Neural crest cell (in vitro differentiated cells): ENCODE results near the gene TEX264. TPM values are rescaled to one million over a fixed set of nuclear protein-coding genes. Genes with fewer than 3 reads are reported as not detected.

Experiments
- DNase-seq: peaks from one replicate; pipeline ENCODE4 v3.0.0; 2021; ENCODE audit warnings: low read depth, mixed read lengths, low spot score
- H3K27ac Mint-ChIP-seq: one replicate; pipeline ENCODE4 v1.8.0; 2021; ENCODE audit warnings: mild to moderate bottlenecking, mixed read lengths; ENCODE audit not compliant: unreplicated experiment
- H3K27me3 Mint-ChIP-seq: 2 replicates; pipeline ENCODE4 v1.8.0; 2021; ENCODE audit warnings: low read depth, mild to moderate bottlenecking, mixed read lengths
- H3K36me3 Mint-ChIP-seq: 2 replicates; pipeline ENCODE4 v1.8.0; 2021; ENCODE audit warnings: low read depth, mild to moderate bottlenecking, mixed read lengths
- H3K4me1 Mint-ChIP-seq: 2 replicates; pipeline ENCODE4 v1.8.0; 2021; ENCODE audit warnings: mixed read lengths
- H3K4me3 Mint-ChIP-seq: one replicate; pipeline ENCODE4 v1.8.0; 2021; ENCODE audit warnings: mild to moderate bottlenecking, mixed read lengths
- H3K9me3 Mint-ChIP-seq: 2 replicates; pipeline ENCODE4 v1.8.0; 2021; ENCODE audit warnings: mixed read lengths
- total RNA-seq: library from RNA; stranded (reverse); gene quantifications from 2 replicates; pipeline ENCODE4 v1.2.1, GENCODE V29; 2021
- TF ChIP-seq, protein P1 (sequence below): fragments of 200-600 bp; sonication (generic); conservative IDR thresholded peaks from 2 replicates; pipeline ENCODE4 v1.5.0; 2021; ENCODE audit warnings: antibody characterized with exemption, mild to moderate bottlenecking

TEX264 gene
- total RNA-seq, 1 donor from 2014 or later: 23.2 TPM

DNA sequence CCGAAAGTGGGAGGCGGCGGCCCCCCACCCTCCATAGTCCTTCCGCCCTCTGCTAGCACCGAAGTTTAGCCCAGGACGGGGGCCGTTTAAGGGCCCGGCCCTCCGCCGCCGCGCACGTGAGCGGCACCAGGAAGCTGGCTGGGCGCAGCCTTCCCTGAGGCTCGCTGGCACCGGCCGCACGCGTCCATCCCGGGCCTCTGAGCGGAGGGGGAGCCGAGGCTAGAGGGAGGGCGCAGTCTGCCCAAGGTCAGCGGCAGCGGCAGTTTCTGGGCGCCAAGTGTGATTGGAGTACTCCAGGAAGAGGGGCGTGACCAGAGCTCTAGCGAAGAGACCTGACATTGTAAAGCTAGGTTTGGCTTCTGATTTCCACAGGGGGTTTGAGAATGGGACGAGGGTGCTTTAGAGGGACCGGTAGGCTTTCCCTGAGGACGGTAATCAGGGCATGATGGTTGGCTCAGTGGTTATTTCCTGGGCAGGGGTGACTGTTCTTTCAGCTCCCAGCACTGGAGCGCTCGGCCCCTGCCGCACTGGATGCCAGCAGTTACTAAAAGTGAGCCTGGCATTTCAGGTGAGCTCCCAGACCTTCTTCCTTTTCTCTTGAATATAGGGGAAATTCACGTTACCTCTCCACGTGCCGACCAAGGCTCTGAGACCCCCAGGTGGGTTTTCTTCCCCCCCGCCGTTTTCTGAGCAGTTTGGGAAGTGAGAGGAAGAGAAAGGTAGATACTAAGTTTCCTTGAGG lies 853 bp downstream of the TEX264 start:
- H3K4me1 Mint-ChIP-seq: peaks cover 42% of the 10 kb centered on the region

DNA sequence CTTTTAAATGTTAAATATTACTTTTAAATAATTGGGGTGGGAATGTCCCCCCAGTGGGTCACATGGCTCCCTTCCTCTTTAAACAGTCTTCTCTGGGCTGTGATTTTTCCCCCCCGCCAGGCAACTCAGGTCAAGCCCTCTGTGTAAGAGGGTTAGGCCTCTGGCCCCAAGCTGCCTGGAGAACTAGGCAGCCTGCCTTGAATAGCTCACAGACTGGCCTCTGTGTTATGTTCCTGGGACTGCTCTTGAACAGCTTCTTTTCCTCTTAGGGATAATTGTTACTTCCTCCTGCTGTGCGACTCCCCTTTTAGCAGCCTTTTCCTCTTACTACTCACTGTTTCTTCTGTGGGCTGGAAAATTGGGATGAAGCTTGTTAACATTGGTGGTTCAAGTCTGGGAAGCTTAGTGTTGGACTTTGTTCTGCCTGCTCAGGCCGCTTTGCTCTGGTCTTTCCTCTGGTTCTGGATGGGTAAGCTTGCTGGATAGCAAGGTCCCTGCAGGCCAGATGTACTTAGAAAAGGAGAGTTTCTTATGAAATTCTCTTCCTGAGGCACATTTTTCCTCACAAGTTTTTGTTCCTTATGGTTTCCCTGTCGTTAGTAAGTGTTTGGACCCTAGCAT lies 2.2 kb downstream of the TEX264 start:
- peaks cover 42% of the 10 kb centered on the region for H3K4me1 Mint-ChIP-seq

More for the DNA sequence above, 853 bp downstream of the TEX264 start:
- Mint-ChIP-seq H3K27me3 (peaks cover 2% of the 10 kb centered on the region), H3K27ac (peak overlapping the region; percentile 35), H3K9me3 (no peaks in the 10 kb centered on the region), H3K4me3 (peak overlapping the region; percentile 86), H3K36me3 (peaks cover 6% of the 10 kb centered on the region)
- peak; percentile 48 for DNase-seq
- TF ChIP-seq, protein P1, sequence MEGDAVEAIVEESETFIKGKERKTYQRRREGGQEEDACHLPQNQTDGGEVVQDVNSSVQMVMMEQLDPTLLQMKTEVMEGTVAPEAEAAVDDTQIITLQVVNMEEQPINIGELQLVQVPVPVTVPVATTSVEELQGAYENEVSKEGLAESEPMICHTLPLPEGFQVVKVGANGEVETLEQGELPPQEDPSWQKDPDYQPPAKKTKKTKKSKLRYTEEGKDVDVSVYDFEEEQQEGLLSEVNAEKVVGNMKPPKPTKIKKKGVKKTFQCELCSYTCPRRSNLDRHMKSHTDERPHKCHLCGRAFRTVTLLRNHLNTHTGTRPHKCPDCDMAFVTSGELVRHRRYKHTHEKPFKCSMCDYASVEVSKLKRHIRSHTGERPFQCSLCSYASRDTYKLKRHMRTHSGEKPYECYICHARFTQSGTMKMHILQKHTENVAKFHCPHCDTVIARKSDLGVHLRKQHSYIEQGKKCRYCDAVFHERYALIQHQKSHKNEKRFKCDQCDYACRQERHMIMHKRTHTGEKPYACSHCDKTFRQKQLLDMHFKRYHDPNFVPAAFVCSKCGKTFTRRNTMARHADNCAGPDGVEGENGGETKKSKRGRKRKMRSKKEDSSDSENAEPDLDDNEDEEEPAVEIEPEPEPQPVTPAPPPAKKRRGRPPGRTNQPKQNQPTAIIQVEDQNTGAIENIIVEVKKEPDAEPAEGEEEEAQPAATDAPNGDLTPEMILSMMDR: no peak

DNA sequence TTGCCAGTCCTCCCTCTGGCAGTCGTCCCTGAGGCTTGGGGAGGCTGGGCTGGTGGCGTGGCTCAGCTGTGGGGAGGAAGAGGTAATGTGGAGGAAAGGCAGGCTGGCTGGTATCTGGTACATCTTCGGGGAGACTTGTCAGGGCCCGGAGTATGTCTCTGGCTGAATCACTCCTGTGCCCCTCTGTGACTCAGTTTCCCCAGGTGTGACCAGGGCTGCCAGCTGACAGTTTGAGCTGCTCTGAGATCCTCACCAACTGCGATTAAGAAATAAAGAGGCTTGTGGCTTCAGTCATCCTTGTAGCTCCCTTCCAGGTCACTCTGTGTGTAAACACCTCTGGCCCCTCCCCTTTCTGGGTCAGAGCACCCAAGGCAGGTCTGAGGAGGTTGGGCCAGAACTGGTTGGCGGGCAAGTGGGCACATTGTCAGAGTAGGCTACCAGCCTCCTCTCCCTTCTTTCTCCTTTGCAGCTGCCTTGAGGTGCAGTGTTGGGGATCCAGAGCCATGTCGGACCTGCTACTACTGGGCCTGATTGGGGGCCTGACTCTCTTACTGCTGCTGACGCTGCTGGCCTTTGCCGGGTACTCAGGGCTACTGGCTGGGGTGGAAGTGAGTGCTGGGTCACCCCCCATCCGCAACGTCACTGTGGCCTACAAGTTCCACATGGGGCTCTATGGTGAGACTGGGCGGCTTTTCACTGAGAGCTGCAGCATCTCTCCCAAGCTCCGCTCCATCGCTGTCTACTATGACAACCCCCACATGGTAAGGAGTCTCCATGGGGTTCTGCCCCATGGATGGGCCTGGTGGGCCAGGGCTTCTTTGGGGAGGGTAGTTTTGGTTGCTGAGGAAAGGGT lies 3.0 kb downstream of the TEX264 start:
- H3K27me3 Mint-ChIP-seq: peaks cover 2% of the 10 kb centered on the region
- DNase-seq: no peak
- peaks cover 36% of the 10 kb centered on the region for H3K4me1 Mint-ChIP-seq
- TF ChIP-seq, protein P1: no peak
- peak overlapping the region; percentile 86 for H3K4me3 Mint-ChIP-seq
- no peaks in the 10 kb centered on the region for H3K9me3 Mint-ChIP-seq
- H3K36me3 Mint-ChIP-seq: peaks cover 6% of the 10 kb centered on the region
- peak overlapping the region; percentile 40 for H3K27ac Mint-ChIP-seq

More for the DNA sequence above, 2.2 kb downstream of the TEX264 start:
- TF ChIP-seq, protein P1: no peak
- Mint-ChIP-seq H3K36me3 (peaks cover 6% of the 10 kb centered on the region), H3K27ac (peak overlapping the region; percentile 40), H3K4me3 (peak overlapping the region; percentile 86), H3K9me3 (no peaks in the 10 kb centered on the region), H3K27me3 (peaks cover 2% of the 10 kb centered on the region)
- no peak for DNase-seq

DNA sequence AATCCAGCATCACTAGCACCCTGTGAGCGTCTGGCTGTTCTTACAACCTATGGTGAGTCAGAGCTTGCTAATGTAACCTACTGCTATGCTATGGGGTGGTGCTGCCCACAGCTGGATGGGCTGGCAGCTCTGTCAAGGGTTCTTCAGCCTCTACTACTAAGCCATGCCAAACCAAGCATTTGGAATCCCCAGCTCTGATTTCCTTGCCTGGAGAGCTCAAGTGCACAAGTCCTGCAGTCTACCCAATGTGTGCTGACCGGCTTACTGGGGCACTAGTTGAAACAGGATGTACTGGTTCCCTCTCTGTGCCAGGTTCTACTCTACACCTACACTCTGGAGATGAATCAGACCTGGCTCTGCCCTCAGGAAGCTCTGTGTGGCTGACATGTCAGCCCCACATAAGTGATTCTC lies 4.2 kb downstream of the TEX264 start:
- Mint-ChIP-seq H3K27me3 (no peaks in the 10 kb centered on the region), H3K36me3 (peaks cover 6% of the 10 kb centered on the region), H3K4me3 (peak overlapping the region; percentile 86), H3K9me3 (no peaks in the 10 kb centered on the region), H3K27ac (no peak overlapping the region), H3K4me1 (peaks cover 30% of the 10 kb centered on the region)
- DNase-seq: no peak
- TF ChIP-seq, protein P1: no peak

DNA sequence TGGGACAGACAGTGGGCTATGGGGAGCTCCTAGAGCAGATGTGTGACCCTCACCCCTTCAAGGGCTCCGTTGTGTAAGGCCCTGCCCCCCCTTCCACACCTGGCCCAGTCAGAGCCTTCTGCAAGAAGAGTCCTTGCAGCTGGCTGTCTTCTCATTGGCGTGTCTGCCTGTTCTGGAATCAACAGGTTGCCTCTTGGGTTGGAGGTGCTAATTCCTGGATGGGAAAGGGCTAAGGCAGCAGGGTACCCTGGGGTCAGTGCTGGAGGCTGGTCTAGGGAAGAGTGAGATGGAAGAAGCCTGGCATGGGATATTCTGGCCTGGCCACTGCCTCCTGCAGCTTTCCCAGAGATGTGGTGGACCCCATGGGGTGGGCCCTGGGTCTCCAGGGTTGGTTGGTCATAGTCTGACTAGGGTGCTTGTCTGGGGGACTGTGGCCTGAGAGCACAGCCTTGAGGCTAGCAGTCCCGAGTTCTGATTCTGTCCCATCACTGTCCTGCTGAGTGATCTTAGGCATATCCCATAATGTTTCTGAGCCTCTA lies 5.1 kb downstream of the TEX264 start:
- H3K4me1 Mint-ChIP-seq: peaks cover 27% of the 10 kb centered on the region
- H3K27ac Mint-ChIP-seq: no peak overlapping the region

More for the DNA sequence above, 5.1 kb downstream of the TEX264 start:
- Mint-ChIP-seq H3K36me3 (peaks cover 6% of the 10 kb centered on the region), H3K4me3 (peak overlapping the region; percentile 25), H3K27me3 (no peaks in the 10 kb centered on the region), H3K9me3 (no peaks in the 10 kb centered on the region)
- DNase-seq: no peak
- TF ChIP-seq, protein P1: no peak
